SU-DHL-6 (cell line): ENCODE data around the gene PSMB8.

Source experiments
- H2AFZ ChIP-seq: fragments of 200-600 bp; sonication (generic); 2 replicates; pipeline ENCODE4 v1.6.1; 2014; ENCODE audit warnings: low read depth, mild to moderate bottlenecking, moderate library complexity, mixed read lengths, antibody characterized with exemption, low read length; ENCODE audit not compliant: severe bottlenecking
- H3F3A ChIP-seq: fragments of 200-600 bp; shearing (Covaris generic); 2 replicates; pipeline ENCODE4 v1.6.0; 2016; ENCODE audit warnings: antibody characterized with exemption, mild to moderate bottlenecking; ENCODE audit not compliant: insufficient read depth
- H3K27ac ChIP-seq: fragments of 200-600 bp; sonication (generic); 2 replicates; pipeline ENCODE4 v1.5.1; 2016; ENCODE audit warnings: low read depth, mild to moderate bottlenecking, low read length, moderate library complexity, mixed read lengths
- H3K27me3 ChIP-seq: fragments of 200-600 bp; sonication (generic), shearing (Covaris generic); 2 replicates; pipeline ENCODE4 v1.6.0; 2014; ENCODE audit warnings: mild to moderate bottlenecking, low read length
- H3K36me3 ChIP-seq: fragments of 200-600 bp; sonication (generic); 2 replicates; pipeline ENCODE4 v1.6.1; 2014; ENCODE audit warnings: mild to moderate bottlenecking, low read length, mixed read lengths
- H3K4me2 ChIP-seq: fragments of 300-600, 200-600 bp; shearing (Covaris generic), sonication (generic); 2 replicates; pipeline ENCODE4 v1.6.0; 2014; ENCODE audit warnings: low read length, low read depth, mild to moderate bottlenecking; ENCODE audit not compliant: poor library complexity, severe bottlenecking
- H3K4me3 ChIP-seq: fragments of 200-600 bp; sonication (generic); 2 replicates; pipeline ENCODE4 v1.5.1; 2014; ENCODE audit warnings: antibody characterized with exemption, low read length, mild to moderate bottlenecking, mixed read lengths; ENCODE audit not compliant: insufficient read depth, poor library complexity, severe bottlenecking
- H3K79me2 ChIP-seq: fragments of 200-600 bp; sonication (generic); 2 replicates; pipeline ENCODE4 v1.6.1; 2014; ENCODE audit warnings: mild to moderate bottlenecking, low read length, moderate library complexity; ENCODE audit not compliant: insufficient read depth
- H3K9ac ChIP-seq: fragments of 200-600 bp; sonication (generic); 2 replicates; pipeline ENCODE4 v1.7.0; 2014; ENCODE audit warnings: mild to moderate bottlenecking, low read length
- H3K9me2 ChIP-seq: fragments of 200-600 bp; sonication (generic); replicated peaks from 2 replicates; pipeline ENCODE4 v1.6.1; 2014; ENCODE audit warnings: low read length; ENCODE audit not compliant: insufficient read depth
- H3K9me3 ChIP-seq: fragments of 200-600 bp; sonication (generic); 2 replicates; pipeline ENCODE4 v1.6.1; 2014; ENCODE audit warnings: low read length, mixed read lengths; ENCODE audit not compliant: insufficient read depth
- H4K20me1 ChIP-seq: fragments of 200-600 bp; sonication (generic); 2 replicates; pipeline ENCODE4 v1.6.1; 2014; ENCODE audit warnings: low read depth, mild to moderate bottlenecking, antibody characterized with exemption, low read length, moderate library complexity, mixed read lengths
- CTCF ChIP-seq: fragments of 200-600 bp; sonication (generic); IDR thresholded peaks from one replicate; pipeline ENCODE4 v1.5.1; 2017; ENCODE audit warnings: antibody characterized with exemption, mild to moderate bottlenecking, low read length, moderate library complexity; ENCODE audit not compliant: insufficient read depth, poor library complexity, severe bottlenecking
- EZH2phosphoT487 ChIP-seq: fragments of 200-600 bp; sonication (generic), shearing (Covaris generic); conservative IDR thresholded peaks from 2 replicates; pipeline ENCODE4 v1.6.1; 2018; ENCODE audit warnings: mild to moderate bottlenecking, antibody characterized with exemption, low read length, moderate library complexity, mixed read lengths

PSMB8 gene

GRCh38 chr6:32827025-32827424 lies 16.8 kb downstream of the PSMB8 start:
- Histone ChIP-seq H3K79me2 (no peaks in the 10 kb centered on the region), H3K36me3 (peaks cover 7% of the 10 kb centered on the region; the same call in 1 of the 2 replicates), H3F3A (peaks cover 12% of the 10 kb centered on the region; the same call in 1 of the 2 replicates), H3K27ac (no peak overlapping the region), H3K27me3 (no peaks in the 10 kb centered on the region), H4K20me1 (no peaks in the 10 kb centered on the region), H3K9ac (no peak overlapping the region), H3K4me2 (no peak overlapping the region), H3K9me2 (no peaks in the 10 kb centered on the region), H2AFZ (no peak overlapping the region), H3K4me3 (no peak overlapping the region), H3K9me3 (no peaks in the 10 kb centered on the region)
- TF ChIP-seq CTCF (no peak), EZH2phosphoT487 (no peak)

GRCh38 chr6:32825966-32826365 lies 17.9 kb downstream of the PSMB8 start:
- Histone ChIP-seq H3K9ac (no peak overlapping the region), H2AFZ (no peak overlapping the region), H3F3A (peaks cover 18% of the 10 kb centered on the region; the same call in 1 of the 2 replicates), H3K9me3 (no peaks in the 10 kb centered on the region), H3K79me2 (no peaks in the 10 kb centered on the region), H3K4me3 (no peak overlapping the region), H3K27me3 (no peaks in the 10 kb centered on the region), H3K4me2 (no peak overlapping the region), H3K36me3 (no peaks in the 10 kb centered on the region), H3K9me2 (no peaks in the 10 kb centered on the region), H4K20me1 (no peaks in the 10 kb centered on the region), H3K27ac (no peak overlapping the region)
- TF ChIP-seq CTCF (peak; percentile 21), EZH2phosphoT487 (no peak)

GRCh38 chr6:32819729-32820128 lies 24.1 kb downstream of the PSMB8 start:
- peaks cover 46% of the 10 kb centered on the region for H3F3A ChIP-seq
- H3K9me3 ChIP-seq = no peaks in the 10 kb centered on the region
- no peak for TF ChIP-seq EZH2phosphoT487
- no peak for TF ChIP-seq CTCF
- no peak overlapping the region for H3K9ac ChIP-seq
- H3K27me3 ChIP-seq = no peaks in the 10 kb centered on the region
- no peak overlapping the region for H2AFZ ChIP-seq
- H3K9me2 ChIP-seq = no peaks in the 10 kb centered on the region
- H3K4me3 ChIP-seq = no peak overlapping the region
- peaks cover under 1% of the 10 kb centered on the region; the same call in 1 of the 2 replicates for H3K36me3 ChIP-seq
- H3K79me2 ChIP-seq = peaks cover 9% of the 10 kb centered on the region; the same call in 1 of the 2 replicates
- H4K20me1 ChIP-seq = no peaks in the 10 kb centered on the region
- no peak overlapping the region for H3K4me2 ChIP-seq
- 0 out of 2 replicates have a peak overlapping the region, but pooled peaks have one; percentile 27 for H3K27ac ChIP-seq
